GM21717 (cell line): ENCODE results near the gene ASB2.
A peak's percentile ranks its signal among the peaks of the same experiment; 100 is the strongest.

ENCODE experiments used
- ATAC-seq: cut with Tn5 transposase; IDR thresholded peaks from one replicate; pipeline ENCODE4 v1.9.1; 2021; ENCODE audit warnings: mild to moderate bottlenecking, moderate library complexity; ENCODE audit not compliant: unreplicated experiment

Gene ASB2

DNA sequence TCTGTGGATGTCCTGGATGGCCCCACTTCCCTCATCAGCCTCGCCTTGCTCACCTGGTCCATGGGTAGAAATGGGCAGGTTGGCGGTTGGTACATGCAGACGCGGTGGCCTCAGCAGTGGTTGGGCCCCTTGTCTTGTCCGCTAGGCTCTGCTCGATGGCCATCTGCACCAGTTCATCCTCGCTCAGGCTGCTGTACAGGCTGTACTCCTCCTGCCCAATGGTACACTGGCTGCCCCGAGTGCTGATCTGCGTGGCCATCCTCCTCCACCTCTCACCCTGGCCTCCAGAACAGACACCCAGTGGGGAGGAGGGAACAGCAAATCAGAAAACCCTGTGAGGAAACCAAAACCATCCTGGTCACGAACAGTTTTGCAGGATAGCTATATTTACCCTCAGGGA is 12.1 kb downstream of the ASB2 start:
- no peak for ATAC-seq

DNA sequence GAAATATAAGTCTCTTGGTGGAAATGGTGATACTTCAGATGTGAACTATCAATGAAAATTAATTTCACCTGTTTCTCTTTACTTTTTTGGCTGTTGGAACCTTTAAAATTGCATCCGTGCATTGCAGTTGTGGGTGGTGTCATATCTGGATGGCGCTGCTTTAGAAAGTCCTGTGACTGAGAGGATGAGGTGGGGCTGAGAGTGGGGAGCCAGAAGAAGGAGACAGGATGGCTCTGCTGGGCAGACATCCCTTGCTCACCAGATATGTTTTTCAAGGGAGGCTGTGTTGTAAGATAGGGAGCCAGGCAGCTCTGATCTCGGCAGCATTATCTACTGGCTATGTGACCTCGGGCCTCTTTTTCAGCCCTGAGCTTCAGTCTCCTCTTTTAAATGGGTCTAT is 12.7 kb downstream of the ASB2 start:
- ATAC-seq = no peak

DNA sequence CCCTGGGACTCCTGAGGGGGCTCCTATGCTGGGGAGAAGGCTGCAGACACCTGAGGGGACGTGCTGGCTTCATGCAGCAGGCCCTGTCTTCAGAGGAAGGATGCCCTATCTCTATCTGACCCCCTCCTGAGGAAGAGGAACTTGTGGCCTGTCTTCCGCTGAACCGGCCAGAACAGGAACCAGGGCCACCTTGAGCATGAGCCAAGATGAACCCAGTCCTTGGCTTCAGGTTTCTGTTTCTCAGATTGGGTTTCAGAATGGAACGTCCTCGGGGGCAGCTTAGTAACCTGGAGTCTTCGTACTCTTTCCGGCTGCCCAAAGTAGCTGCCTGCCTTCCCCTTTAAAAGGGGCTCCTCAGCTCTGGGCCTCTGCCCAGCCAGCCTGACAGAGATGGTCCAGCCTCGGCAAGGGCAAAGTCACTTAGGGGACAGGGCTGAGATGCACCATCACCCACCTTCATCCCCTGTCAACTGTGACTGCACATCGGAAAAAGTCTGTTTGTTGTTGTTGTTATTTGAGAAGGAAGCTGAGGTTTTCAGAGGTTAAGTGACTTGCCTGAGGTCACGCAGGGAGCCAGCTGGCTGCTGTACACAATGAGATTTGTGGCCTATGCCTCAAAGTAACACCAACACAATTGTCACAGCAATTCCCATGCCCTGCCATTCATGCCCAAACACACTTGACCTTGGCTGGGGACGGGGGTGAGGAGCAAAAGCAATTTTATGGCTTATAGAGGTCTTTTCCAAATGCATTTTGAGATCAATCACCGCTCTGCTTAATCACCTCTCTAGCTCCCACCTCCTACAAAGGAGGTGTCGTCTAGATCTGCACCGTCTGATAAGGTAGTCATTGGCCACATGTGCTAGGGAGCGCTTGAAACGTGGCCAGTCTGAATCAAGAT is 13.4 kb downstream of the ASB2 start:
- ATAC-seq = peak; percentile 48

DNA sequence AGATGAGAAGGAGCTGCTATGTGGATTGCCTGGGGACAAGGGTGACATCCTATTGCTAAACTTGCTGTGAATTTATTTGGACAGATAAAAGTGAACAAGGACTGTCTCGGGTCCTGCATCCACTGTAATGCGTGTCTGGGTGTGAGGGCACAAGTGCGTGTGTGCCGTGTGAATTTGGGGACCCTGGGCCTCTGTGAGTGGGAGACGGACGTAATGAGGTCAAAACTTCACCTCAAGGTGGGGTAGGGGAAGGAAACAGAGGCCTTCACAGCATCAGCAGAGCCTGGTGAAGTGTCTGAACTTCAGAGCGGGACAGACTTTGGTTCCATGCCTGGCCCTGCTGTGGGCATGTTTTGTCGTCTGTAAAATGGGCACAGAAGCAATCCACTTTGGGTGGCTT is 14.8 kb downstream of the ASB2 start:
- ATAC-seq = no peak

DNA sequence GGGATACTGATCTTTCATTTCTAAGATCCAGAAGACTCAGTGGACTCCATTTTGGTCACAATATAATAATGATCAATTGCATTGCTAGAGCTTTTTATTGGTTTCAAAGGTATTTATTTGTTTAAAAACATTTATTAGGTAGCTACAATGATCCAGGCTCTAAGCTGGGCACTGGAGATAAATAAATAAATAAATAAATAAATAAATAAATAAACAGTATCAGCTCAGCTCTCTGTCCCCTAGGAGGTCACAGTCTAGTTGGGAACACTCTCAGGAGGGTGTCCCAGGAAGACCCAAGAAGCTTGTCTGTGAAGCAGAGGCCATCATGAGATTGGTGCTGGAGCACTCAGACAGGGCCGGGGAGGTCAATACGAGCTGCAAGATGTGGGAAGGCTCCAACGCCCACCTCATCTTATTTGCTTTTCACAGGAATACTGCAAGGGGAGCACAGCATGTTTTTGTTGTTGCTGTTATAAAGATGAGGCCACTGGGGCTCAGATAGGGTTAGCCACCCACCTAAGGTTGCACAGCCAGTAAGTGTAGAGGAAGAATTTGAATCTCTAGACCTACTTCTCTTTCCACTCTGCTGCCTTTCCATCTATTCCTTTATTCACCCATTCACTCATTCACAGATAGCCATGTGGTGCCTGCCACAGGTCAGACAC is 15.5 kb downstream of the ASB2 start:
- ATAC-seq = no peak

DNA sequence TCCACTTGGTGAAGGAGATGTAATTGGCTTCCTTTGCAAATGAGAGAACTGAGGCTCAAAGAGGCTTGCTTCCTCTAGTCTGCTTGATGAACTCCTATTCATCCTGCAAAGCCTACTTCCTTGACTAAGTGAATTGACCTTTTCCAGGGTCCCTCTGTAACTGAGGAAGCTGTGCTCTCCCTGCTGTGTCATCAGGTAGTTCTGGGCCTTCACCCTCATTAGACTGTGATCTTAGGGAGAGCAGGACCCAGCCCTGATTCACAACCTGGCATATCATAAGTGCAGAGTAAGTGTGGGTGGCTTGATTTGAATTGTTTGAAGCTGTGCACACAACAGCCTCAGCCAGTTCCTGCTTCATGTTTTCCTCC is 16.3 kb downstream of the ASB2 start:
- no peak for ATAC-seq

DNA sequence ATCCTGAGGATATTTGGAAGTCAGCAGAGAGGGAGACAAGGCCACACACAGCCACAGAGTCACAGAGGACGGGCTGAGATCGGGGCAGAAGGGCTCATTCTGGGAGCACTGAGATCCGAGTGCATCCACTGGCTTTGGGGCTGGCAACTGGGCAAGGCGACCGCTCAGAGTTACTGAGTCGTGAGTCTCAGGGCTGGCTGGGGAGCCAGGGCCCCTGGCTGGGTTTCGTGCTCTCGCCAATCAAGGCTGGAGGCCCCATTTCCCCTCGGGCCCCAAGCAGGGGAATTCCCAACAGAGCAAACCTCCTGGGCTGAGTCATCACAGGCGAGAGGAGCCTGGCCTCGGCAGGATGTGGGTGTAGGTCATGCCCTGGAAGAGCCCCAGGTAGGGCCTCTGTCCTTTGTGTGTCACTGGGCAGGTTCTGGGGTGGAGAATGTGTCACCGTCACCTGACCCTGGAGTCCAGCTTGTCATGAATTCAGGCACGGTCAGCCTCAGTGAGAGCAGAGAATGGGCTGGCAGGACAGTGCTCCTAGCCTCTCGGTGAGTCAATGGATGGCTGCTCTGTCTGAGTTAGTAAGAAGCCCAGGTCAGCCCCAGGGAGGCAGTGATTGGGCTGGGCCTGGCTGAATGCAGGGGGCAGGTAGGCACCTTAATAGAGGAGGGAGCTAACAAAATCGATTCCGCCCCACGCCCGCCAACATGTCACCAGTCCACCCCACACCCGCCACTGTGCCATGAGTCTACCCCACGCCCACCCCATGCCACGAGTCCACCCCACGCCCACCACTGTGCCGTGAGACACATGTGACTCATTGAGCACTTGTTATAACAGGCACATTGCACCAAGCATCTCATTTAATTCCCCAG is 16.9 kb downstream of the ASB2 start:
- peak; percentile 73 for ATAC-seq

DNA sequence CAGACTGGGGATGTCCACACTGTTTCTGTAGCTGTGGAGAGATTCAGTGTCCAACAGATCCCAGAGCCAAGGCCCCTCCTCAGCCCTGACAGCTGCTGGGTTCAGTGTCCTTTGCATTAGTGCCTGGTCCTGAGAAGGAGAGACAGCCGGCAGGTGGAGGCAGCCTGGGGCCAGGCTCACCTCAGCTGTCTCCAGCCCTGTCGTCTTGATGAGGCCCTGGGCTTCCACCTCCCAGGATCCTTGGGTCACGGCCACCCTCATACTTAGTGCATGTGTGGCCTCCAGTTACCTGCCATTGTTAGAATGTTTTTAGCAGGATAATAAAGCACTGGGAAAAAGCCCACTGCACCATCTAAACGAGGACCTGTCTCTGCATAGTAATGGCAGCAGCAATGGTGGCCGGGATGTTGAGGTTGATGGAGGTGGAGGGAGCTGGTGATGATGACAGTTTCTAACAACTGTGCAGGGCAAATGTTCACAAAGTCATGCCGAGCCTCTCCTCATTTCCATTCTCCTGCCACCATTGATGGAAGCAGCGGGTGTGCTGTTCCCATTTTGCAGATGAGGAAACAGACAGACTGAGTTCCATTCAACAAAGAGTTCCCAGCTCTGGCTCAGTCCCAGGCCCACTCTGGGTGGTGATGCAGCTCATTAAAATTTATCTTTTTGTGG is 17.7 kb downstream of the ASB2 start:
- no peak for ATAC-seq

DNA sequence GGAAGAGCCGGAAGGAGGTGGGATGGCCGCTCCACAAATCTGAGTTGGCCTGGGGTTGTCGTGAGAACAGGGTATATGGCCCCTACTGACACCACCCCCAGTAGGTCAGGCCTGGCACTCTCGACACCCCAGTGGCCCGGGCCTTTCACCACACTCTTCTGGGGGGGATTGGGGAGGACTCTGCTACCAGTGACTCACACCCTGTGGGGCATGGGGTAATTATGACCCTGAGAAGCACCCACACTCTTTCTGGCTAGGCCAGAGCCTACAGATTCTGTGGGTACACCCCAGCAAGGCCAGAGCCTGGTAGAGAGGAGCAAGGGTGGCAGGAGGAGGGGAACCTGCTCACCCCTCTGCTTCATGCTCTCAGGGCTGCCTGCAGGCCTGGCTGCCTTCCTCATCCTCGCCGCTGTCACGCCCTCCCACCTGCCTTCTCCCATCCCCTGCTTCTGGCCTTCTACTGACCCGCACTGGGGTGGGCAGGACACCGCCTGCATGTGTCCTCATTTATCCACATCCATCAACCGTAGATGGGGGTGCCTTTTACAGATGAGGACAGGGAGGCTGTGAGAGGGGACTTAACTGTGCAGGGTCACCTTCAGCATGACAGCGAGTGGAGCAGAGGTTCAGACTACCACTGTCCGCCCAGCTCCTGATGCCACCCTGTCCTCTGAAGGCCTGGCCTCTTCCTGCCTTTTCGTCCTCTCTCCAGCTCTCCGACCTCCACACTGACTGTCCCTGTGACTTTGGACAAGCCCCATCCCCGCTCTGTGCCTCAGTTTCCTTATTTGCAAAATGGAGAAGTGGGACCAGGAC is 18.4 kb downstream of the ASB2 start:
- no peak for ATAC-seq

DNA sequence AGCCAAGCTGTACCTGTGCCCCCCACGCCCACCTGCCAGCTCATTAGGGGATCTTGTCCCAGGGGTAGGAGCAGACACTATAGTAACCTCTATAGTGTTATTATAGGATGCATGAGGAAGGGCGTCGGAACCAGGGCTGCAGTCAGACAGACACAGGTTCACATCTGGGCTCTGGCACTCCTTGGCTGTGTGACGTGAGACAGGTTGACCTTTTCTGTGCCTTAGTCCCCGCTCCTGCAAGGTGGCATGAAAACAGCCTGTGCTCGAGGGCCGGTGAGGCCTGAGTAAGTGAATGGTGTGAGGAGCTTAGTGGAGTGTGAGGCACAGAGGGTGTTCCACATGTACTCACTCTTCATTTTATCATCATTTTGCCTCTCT is 19.0 kb downstream of the ASB2 start:
- ATAC-seq = no peak

DNA sequence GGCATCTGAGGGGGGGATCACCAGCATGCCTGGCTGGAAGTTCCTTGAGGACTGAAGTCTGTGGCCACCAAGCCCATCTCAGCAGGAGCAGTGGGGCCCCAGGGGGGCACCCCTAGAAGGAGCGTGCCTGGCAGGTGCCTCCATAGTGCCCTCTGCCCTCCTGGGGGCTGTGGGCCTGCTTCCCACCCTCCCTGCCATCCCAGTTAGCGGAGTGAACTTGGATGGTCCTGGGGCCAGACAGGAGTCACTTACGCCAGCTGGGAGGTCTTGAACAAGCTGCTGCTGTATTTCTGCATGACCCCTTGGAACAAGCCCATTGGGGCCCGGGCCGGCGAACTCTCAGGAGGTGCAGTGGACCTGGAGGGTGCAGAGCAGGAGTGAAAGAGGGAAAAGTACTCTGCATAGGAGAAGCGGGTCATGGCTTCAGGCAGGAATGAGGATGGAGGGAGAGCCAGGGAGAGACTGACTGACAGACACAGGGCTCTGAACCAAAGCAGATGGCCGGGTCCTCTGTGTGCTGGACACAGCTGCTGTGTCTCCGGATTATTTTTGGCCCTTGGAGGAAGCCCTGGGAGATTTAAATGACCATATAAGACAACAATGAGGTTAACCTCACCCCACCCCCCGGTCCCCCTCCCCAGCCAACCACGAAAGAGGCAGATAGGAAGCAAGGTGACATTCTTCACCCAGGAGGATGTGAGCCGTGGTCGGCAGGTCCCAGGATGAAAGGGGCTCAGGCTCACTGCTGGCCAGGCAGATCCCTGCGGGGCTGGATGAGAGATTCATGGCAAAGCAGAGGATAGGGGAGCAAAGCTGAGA is 19.6 kb downstream of the ASB2 start:
- no peak for ATAC-seq

DNA sequence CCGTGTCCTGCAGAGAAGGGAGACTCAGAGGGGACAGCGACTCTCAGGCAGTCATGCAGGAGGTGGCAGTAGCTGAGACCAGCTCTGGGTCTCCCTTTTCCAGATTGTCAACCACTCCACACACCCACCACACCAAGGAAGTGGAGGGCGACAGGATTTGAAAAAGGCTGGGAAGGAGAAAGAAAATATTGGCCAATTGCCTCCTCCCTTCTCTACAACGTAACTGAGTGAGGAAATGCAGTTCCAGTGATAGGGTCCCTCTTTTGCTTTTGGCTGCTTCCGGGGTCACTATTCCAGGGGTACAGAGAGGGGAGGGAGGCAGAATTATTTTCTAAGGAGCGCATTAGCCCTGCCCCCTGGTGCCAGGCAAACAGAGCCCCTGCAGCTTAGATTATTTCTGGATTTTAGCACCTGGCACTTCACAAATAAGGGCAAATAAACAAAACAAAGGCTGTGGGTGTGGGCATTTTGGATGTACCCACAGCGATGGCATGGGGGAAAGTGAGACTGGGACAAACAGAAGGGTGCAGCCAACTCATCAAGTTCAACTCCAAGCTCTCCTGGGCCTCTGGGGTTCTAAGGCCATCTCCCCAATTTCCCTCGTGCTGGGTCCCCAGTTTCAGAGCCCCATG is 20.4 kb downstream of the ASB2 start:
- no peak for ATAC-seq

DNA sequence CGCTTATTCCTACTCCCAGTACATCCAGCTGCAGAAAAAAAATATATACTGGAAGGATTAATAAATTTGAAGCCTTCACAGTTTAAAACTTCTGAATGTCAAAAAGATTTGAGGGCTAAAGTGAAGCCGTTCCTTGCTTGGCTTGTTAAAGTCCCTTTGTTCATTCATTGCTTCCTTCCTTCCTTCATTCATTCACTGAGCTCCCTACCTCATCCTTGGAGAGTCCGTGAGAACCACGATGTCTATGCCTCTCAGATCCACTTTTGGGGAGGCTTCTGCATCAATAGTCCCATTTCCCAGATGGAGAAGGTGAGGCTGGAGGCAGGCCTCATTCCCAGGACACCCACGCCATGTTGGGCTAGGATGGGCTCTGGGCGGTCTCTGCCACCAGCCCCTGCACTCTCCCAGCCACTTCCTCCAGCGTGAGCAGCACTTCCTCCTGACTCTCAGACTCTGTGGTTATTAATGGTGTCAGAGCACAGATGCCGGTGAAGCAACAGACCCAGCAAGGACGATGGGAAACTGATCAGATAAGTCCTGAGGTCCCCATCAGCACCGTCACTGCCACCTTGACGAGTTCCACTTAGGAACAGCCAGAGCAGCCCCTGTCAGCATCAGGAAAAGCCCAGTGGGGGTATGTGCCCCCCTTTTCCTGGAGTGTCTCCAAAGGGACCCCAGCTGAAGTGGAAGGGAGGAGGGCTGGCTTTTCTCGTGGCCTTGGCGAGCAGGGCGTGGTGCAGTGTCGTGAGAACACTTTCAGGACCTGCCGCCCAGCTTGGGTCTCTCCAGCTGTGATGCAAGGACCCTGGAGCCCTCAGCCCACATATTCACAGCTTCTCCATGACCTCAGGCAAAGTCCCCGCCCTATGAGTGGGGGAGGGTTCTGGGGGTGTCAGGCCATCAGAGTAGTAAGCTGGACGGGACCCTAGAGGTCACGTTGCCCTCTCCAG is 21.2 kb downstream of the ASB2 start:
- ATAC-seq = peak; percentile 36

DNA sequence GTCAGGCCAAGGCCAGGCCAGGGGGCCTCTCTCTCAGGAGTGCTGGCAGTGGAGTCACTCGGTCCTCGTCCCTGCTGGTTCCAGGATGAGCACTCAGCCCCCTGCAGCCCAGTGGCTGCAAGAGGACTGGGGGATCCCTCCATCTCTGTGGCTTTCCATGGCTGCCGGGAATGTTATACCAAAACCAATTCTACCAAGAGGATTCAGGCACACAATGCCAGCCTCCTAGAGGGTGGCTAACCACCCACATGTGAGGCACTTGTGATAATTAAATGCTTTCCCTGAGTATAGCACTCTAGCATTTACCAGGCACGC is 21.9 kb downstream of the ASB2 start:
- ATAC-seq = no peak

DNA sequence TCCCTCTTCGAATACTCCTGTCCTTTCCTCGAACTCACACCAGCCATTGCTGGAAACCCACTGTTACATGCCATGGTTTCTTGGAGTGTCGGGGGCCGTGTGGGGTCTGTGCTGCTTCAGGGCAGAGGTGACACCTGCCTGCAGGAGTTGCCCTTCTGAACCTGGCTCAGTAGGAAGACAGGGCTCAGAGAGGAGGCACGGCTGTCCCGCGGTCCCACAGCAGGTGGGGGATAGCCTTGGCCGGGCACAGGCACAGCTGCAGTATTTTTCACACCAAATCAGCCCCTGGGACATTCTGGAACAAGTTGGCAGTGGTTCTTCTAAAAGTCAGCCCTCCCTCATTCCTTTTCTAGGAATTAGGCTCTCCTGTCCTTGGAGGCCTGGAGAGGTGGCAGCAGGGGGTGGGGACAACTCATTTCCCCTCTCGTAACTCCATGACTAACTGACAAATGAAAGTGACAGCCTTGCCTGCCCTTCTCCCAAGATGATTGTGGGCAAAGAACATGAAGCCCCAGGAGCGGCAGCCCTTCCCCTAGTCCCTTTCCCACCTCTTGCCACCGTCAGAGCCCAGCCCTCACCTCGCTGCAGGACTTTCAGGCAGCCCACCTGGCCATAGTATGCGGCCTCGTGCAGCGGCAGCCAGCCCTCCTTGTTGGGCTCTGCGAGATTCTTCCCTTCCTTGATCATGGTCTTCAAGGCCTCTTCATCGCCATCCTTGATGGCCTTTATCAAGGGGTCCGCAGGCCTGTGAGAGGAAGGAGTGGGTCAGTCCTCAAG is 22.4 kb downstream of the ASB2 start:
- no peak for ATAC-seq

DNA sequence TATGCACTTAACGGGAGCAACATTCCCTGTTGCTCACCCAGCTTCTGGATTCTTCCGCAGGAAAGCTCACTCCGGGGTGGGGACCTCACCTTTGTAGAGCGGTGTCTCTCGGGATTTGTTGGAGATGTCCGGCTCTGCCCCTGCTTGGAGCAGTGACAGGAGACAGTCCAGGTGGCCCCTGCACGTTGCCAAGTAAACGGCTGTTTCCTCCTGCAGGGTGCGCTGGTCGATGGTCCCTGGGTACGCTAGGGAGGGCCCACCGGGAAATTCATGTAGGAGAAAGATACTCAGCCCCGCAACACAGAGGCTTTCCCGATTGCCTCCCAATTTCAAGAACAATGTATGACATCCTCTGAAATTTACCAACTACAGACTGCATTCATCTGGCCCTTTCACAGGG is 23.1 kb downstream of the ASB2 start:
- no peak for ATAC-seq

DNA sequence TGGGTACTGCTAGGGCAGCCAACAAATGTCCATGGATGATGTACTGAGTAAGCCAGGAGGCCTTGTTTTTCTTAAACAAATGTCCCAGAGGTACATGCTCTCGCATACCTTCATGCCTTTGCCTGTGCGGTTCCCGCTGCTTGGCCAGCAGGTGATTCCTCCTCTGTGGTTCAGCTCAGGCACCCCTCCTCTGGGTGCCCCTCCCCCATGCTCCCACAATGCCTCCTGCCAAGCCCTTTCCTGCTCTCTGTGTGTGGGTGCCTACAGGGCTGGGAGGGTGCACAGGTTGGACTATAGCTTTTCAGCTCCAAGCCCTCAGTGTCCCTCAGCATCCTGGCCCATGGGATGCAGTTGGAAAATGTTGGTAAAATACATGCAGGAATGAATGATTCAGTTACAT is 23.5 kb downstream of the ASB2 start:
- no peak for ATAC-seq
